Fibroblast of gingiva (primary cell): Measurements from ENCODE around the gene AOPEP.

ENCODE experiments used
- DNase-seq: peaks from one replicate; pipeline ENCODE4 v3.0.0-alpha.2; 2011; ENCODE audit warnings: low read depth

The AOPEP gene

DNA sequence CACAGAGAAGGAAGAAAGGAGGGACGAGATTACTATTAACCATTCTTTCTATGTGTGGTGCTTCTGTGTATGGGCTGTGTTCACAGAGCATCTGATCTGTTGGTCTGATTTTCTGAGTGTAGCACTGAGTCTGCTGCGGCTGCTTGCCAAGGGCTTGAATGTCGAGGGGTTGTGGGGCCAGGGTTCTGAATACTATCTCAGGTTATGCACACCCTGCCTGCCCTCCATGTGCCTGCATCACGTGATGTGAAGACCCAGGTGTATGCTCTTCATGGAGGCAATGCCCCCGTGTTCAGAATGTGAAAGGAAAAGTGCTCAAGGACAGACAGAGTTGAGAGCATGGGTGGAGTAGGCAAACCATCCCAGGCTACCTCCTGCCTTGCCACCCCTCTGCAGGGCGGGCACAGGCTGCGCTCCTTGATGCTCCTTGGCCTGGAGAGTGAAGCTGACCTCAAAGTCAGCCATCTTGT, 336.1 kb downstream of the AOPEP start:
- DNase-seq, result no peak

GRCh38 chr9:95063300-95063699, 336.8 kb downstream of the AOPEP start:
- DNase-seq, result no peak

DNA sequence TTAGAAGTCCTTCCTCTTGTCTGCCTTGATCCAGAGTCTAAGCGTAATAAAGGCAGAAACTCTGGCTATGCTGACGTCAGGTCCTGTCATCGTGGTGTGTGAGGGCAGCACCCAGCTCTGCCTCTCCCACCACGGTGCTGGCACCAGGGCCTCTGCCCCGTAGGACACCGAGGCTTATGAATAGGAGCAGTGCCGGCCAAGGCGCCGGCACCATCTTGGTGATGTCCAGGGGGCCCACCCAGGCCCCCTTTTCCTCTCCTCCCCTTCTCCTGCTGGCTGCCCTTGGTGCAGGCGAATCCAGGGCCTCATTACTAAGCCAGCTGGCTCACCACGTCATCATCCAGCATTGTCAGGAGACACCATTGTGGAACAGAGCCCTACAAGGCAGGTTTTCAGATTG, 338.7 kb downstream of the AOPEP start:
- no peak for DNase-seq

DNA sequence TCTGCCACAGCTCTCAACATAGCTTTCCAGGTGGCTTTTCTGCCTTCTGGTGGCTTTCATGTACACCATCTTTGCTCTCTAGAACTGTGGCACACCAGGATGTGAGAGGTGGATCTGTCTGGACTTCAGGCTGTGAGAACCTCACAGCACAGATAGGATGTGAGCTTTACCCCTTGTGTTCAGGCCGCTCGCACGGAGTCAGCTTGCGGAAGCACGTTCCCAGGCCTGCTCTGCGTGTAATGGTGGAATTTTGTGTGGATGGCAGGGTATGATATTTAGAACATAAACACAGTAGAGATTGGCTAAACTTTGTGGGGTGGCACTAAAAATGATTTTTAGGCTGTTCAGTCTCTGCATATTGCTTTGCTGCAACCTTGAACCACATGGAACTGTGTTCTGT, 340.6 kb downstream of the AOPEP start:
- no peak for DNase-seq

GRCh38 chr9:95067897-95068296, 341.4 kb downstream of the AOPEP start:
- DNase-seq, result no peak

DNA sequence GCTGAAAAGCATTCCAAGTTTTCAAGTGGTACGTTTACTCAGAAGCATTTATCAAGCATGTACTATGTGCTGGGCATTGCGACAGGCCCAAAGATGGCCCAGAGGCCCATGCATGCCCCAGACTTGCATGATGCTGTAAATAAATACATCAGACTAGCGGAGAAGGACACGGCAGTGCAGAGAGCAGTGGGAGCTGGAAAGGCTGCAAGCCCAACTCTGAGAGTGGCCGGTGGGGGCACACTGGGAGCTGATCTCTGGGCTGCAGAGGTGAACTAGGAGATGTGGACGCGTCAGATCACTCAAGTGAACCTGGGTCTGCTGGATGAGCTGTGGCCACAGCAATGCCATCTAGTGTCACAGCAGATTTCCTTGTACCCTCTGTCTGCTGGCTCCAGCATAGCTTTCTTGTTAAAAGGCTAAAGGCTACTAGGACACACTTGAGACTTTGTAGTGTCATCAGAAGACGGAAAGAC, 344.1 kb downstream of the AOPEP start:
- no peak for DNase-seq

- DNase-seq, result no peak
Measured at GRCh38 chr9:95071450-95071849, 345.0 kb downstream of the AOPEP start.

GRCh38 chr9:95071925-95072324, 345.4 kb downstream of the AOPEP start:
- no peak for DNase-seq

- no peak for DNase-seq
Measured at GRCh38 chr9:95073042-95073607, 346.6 kb downstream of the AOPEP start.

DNA sequence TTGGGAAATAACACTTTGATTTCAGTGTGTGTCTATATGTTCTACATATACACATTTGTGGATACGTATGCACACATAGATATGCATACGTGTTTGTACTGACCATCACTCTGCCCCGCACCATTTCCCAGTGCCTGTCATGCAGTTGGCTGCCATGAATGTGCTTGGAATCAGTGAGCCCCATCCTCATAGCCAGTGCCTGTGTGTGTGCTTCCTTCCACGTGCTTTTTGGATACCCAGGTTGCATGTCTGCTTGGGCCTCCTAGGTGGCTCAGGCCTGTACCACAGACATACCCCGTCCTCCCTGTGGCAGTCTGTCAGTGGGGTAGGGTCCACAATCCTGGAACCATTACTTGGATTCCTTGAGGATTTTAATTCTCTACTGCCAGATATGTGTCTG, 347.4 kb downstream of the AOPEP start:
- DNase-seq, result no peak

DNA sequence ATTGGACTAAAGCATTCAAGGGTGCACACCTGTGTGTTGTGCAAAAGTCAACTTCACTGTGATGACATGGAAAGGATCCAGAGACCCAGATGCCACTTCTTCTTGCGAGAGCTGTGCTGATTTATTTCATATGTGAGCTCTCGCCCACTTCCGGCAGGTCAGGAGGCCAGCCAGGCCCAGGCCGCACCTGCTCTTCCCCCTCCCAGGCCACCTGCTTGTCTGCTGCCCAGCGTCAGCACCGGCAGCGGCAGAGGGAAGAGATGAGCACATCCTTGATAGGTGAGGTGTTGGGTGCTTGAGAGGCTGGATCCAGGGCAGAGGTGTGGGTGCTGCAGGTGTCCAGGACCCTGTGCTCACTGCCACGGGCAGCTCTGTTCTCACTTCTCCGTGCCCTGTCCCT, 348.1 kb downstream of the AOPEP start:
- no peak for DNase-seq

GRCh38 chr9:95075700-95076099, 349.2 kb downstream of the AOPEP start:
- no peak for DNase-seq

DNA sequence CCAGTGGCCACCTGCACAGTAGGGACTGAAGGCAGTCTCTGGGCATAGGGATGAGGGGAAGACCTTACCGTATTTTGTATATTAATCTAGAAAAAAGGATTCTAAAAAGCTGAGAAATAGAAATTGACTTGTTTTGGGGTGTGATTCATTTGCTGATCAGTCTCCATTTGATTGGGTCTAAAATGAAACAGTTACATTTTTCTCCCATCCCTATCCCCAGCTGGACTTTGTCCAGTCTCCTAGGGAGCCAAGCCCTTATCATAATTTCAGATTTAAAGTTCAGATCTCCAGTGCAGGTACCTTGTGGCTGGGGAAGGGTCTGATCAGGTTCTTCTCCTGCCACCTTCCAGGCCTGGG, 350.2 kb downstream of the AOPEP start:
- DNase-seq, result no peak

GRCh38 chr9:95077053-95077765, 350.7 kb downstream of the AOPEP start:
- DNase-seq, result no peak

DNA sequence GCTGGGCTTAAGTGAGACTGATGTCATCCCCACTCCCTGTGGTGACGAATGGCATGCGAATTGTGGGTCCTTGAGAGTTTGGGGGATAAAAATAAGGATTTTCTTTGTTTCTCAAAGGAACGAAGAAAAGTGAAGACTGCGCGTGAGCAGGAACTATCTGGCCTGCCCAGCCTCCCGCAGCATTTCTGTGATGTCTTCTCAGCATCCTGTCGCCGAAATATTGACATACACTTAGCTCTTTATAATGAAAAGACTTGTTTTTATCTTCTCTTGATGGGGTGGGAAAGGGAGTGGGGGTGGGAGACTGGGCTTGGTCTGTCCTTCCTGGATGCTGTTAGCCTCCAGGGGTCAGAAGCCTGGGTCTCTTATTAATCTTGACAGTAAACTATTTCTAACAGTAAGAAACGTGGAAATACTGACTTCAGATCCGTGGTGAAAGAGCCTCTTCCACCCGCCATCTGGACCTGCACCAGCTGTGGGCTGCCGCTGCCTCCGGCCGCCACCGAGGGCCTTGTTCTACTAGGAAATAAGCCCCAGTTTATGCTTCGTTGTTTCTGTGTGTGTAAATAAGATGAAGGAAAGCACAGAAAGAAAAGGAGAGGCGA, 351.4 kb downstream of the AOPEP start:
- no peak for DNase-seq

GRCh38 chr9:95078511-95078910, 352.0 kb downstream of the AOPEP start:
- no peak for DNase-seq

DNA sequence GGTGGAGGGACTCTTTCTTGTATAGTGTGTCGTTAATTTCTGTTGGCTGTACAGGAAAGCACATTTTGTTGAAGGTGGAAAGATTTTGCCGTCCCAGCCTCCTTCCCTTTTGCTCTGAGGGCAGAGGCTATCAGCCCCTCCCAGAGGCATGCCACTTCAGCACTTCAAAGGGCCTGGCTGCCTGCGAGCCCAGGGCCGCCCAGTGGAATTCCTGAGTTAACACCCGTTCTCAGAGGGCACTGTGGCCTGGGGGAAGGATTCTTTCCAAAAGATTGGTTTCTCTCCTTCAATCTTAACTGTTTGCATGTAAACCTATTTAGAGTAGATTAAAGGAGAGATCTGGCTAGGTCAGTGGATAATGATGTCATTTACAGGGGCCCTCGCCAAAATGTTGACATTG, 352.4 kb downstream of the AOPEP start:
- no peak for DNase-seq

- DNase-seq, result no peak
Measured at GRCh38 chr9:95079461-95079860, 353.0 kb downstream of the AOPEP start.

DNA sequence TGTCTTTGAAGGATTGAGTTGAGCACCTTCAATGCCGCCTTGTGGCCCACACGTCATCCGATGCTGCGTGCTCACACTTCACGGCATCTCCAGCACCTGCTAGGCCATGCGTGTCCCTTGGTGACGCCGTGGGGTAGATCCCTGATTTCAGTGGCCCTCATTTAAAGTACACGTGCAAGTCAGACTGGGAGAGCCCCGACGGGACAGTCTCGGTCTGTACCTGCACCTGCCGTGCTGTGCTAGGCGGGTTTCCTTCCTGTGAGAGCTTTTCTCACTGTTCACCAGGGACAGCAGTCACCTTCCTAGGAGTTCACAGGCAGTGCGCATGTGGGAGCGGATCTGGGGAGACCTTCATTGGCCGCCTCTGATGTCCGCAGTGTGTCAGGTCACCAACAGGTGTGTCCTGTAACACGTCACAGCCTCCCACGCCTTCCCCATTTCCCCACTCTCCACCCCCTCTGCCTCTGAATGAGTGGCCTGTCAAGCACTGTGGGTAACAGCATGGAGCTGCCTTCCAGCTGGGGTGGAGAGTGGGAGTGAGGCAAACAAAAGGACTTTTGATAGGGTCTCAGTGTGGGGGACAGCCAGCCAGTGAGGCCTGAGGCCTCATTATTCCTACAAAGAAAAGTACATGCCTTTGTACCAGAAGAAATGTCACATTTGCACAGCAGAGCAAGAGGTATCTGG, 354.6 kb downstream of the AOPEP start:
- DNase-seq, result no peak

DNA sequence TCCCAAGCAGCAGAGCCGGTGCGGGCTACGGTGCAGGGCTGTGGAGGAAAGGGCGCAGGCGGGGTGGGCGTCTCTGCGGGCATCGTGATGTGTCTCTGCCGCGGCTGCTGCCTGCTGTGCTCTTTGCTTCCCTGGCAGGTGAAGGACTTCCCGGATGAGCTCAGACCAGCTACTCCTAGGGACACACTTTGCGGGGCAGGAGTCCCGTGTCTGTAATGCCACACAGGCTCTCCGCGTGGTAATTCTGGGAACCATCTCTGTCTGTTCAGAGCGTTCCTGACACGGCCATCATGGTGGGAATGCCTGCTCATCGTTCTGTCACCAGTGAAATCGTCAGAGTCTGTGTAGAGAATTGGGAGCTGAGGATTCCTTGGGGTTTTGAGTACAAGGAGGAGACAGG, 355.5 kb downstream of the AOPEP start:
- no peak for DNase-seq

DNA sequence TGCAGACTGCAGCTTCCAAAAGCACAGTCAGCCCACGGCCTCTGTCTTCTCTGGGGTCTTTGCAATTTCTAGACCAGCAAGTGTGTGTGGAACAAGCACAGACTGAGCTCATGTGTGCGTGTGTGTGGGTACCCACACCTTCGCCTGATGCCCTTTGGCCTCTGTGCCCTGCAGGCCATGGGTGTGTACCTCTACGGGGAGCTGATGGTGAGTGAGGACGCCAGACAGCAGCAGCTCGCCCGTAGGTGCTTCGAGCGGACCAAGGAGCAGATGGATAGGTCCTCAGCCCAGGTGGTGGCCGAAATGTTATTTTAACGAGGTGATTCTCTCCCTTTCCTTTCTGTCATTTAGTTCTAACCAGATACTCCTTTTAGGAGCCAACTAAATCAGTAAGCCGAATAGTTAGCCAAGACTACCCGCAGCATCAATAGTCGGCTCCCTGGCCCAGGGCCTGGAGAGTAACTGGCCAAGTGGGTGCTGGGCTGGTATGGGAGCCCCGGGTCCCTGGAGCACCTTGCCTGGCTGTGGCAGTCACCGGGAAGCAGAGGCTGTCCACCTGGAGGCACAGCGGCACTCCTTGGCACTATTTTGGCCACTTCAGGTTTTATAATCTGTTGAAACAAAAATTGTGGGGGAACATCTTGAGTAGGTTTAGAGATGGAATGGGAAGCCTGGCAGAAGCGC, 356.0 kb downstream of the AOPEP start:
- no peak for DNase-seq

DNA sequence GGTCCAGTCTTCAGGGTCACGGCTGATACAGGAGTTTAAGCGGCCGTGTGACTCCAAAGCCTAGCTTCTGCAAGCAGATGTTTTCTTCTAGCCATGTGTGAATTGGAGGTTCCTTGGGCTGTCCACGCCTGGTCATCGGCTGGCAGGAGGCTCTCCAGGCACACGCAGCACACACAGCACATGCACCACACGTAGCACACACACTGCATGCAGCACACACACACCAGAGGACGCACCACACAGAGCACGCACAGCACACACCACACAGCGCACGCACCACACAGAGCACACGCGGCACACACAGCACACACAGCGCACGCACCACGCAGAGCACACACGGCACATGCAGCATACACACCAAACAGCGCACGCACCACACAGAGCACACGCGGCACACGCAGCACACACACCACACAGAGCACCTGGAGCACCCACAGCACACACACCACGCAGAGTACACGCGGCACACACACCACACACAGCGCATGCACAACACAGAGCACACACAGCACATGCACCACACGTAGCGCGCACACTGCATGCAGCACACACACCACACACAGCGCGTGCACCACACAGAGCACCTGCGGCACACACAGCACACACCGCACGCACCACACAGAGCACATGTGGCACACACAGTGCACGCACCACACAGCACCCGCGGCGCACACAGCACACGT, 356.7 kb downstream of the AOPEP start:
- no peak for DNase-seq
